GM12872 (cell line): ENCODE measurements around the gene BAZ1B.

Source experiments
- TF ChIP-seq, protein P1 (sequence below): IDR thresholded peaks from 3 replicates; pipeline ENCODE4 v1.5.1; 2011; ENCODE audit warnings: low read depth, mild to moderate bottlenecking, low read length, moderate library complexity; ENCODE audit not compliant: insufficient read depth

The BAZ1B gene

DNA sequence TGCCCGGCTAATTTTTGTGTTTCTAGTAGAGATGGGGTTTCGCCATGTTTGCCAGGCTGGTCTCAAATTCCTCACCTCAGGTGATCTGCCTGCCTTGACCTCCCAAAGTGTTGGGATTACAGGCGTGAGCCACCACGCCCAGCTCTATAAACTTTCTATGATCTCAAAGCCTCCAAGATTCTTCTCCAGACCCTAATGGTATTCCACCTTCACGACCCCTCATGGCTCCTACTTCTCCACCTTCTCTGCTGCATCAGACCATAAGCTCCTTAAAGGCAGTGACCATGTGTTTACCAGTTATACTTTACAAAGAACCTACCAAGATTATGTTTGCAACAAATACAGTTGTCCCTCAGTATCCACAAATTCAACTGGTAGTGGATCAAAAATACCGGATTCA, 10.1 kb upstream of the BAZ1B start:
- TF ChIP-seq, protein P1, sequence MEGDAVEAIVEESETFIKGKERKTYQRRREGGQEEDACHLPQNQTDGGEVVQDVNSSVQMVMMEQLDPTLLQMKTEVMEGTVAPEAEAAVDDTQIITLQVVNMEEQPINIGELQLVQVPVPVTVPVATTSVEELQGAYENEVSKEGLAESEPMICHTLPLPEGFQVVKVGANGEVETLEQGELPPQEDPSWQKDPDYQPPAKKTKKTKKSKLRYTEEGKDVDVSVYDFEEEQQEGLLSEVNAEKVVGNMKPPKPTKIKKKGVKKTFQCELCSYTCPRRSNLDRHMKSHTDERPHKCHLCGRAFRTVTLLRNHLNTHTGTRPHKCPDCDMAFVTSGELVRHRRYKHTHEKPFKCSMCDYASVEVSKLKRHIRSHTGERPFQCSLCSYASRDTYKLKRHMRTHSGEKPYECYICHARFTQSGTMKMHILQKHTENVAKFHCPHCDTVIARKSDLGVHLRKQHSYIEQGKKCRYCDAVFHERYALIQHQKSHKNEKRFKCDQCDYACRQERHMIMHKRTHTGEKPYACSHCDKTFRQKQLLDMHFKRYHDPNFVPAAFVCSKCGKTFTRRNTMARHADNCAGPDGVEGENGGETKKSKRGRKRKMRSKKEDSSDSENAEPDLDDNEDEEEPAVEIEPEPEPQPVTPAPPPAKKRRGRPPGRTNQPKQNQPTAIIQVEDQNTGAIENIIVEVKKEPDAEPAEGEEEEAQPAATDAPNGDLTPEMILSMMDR = no peak

DNA sequence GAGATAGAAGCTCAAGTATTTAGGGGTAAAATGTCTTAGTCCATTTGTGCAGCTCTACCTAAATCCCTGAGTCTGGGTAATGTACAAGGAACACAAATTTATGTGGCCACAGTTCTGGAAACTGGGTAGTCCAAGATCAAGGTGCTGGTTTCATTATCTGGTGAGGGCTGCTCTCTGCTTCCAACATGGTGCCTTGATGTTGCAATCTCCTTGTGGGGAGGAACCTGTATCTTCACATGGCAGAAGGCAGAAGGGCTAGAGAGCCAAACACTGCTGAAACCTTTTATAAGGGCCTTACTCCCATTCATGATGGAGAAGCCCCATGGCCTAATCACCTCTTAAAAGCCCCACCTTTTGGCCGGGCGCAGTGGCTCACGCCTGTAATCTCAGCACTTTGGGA, 8.7 kb upstream of the BAZ1B start:
- TF ChIP-seq, protein P1 = no peak

DNA sequence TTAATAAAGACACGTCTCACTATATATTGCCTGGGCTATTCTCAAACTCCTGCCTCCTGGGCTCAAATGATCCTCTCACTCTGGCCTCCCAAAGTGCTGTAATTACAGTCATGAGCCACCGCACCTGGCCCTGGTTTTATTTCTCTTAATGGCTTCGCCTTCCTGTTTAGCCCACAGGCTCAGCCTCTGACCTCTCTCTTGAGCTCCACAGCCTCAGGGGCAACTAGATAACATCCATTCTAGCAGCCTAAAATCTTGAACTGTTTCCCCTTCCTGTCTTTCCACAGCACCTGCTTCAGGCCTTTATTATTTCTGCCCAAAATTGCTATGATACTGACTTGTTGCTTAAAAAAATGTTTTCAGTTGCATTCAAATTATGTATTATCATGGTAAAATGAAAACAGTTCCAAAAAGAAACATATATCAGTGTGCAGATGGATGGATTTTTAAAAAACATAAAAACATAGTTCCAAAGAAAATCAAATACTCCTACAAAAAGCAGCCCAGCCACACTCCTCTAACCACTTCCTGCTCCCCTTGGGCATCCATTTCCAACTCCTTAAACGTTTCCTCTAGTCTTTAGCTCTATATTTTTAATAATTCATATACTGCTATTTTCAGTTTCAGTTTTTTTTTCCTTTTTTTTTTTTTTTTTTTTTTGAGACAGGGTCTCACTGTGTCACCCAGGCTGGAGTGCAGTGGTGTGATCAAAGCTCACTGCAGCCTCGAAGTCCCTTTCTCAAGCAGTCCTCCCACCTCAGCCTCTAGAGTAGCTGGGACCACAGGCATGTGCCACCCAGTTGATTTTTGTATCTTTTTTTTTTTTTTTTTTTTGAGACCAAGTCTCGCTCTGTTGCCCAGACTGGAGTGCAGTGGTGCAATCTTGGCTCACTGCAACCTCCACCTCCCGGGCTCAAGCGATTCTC, 5.1 kb upstream of the BAZ1B start:
- TF ChIP-seq, protein P1 = no peak

DNA sequence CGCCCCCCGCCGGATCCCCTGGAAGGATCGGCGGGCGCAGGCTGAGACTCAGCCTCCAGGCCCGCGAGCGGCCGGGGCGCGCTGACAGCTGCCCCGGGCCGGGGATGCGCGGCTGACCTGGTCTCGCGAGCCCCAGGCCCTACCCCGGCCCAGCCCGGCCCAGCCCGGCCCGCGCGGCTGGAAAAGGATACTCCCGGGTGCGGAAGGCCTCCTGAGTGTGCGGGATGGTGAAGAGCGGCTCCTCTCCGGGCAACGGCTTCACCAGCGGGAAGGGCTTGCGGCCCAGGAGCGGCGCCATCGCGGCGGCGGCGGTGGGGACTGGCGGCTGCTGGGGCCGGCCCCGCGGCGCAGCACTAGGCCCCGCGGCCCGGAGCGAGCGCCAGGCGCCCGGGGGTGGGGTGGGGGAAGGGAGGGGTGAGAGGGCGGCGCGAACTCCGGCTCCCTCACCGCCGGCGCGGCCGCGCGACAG, 423 bp downstream of the BAZ1B start:
- TF ChIP-seq, protein P1 = no peak

DNA sequence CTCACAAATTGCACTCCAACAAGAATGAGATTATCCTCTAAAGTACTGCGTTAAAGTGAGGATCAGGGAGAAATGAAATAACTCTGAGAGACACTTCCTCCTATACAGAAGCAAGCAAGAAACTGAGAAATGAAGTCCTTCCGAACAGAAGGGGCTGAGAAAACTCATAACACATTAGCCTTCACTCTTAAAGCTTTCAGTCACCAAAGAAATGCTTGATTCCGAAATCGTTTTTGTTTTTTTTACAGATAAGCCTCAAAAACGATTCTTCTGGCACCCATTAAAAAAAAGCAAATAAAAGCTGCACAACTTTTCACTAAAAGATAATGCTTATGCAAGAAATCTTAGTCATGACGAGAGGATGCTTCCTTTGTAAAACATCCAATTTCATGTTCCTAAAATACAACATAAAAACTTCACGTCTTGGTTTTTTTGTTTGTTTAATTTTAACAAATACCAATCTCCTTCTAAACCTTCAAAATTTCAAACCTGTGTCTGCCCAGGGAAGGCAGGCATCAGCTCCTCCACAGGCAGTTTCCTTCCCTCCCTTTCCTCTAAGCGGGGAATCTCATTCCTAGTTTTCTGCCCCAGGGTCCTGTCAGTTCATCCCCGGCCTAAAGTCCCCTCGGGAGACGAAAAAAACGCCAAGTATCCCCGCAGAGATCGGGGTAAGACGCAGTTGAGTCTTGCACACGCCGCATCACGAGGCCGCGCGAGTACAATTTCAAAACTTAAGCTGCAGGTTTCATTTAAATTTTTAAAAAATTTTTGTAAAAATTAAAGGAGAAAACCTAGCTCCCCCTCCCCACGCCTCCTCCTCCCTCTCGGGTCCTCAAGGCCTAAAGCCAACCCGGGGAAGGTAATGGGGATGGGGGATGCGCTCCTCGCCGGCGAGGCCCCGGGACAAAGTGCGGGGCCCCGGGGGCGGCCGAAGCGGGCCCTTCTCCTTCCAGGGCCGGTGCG, 1.1 kb downstream of the BAZ1B start:
- TF ChIP-seq, protein P1 = no peak

DNA sequence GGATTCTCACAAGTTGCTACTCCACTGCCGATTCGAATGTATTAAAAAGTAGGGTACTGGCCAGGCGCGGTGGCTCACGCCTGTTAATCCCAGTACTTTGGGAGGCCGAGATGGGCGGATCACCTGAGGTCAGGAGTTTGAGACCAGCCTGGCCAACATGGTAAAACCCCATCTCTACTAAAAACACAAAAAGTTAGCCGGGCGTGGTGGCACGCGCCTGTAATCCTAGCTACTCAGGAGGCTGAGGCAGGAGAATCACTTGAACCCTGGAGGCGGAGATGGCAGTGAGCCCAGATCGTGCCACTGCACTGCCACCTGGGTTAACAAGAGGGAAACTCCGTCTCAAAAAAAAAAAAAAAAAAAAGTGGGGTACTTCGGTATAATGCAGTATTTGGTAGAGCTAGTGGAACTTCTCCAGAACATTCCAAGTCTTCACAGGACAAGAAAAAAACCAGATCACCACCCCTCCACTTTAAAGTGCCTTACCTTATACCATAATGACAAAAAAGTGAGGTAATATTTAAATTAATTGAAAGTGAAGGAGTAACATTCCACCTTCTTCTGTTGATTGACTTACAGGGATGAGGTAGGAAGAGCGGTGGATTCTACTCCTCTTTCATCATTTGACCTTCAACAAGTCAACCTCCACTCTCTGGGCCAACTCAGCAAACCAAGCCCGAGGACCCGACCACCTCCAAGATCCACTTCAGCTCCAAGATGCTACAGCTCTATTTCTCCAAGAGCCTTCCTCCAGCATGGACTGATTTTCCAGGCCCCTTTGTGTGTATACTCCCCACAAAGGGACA, 2.0 kb downstream of the BAZ1B start:
- TF ChIP-seq, protein P1 = no peak

DNA sequence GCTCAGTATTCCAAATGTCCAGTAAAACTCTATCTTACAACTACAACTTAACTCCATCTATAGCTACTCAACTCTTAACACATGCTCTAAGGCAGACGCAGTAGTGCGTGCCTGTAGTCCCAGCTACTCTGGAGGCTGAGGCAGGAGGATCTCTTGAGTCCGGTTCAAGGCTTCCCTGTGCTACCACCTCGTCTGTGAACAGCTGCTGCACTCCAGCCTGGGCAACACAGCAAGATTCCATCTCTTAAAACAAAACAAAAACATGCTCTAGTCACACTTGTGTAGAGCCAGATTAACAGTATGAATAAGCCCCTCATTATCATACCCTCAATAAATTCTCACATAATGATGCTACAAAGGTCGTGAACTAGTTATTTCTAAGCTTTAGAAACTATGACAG, 3.6 kb downstream of the BAZ1B start:
- TF ChIP-seq, protein P1 = no peak
